Measurements from ENCODE around the gene COL5A3. TPM values are rescaled to one million over a fixed set of nuclear protein-coding genes. Genes with fewer than 3 reads are reported as not detected.

Gene COL5A3
- total and polyA plus RNA-seq, 2 of the 13 experiments (the other 11 are each of a cell fraction or from before 2014, with no cell fraction given) = 0.02 TPM; not detected in 1

DNA sequence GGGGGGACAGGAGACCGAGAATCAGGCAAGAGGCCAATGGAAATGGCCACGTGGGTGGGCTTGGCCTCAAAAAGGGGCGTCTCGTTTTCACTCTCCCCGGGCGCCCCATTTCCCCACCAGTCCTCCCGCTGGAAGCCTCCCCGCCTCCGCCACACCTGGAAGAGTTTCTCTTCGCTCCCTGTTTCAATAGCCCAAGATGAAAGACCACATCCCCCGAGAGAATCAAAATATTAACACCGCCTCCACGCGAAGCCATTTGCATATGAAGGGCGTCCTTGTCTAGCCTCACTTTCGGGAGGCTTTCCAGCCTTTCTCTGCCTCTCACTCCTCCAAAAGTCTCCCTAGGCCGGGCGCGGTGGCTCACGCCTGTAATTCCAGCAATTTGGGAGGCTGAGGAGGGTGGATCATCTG is 73.3 kb downstream of the COL5A3 start:
- POLR2A ChIA-PET = no interaction called here
- intact Hi-C loops (cut with micrococcal nuclease; ENCODE audit: unreplicated experiment) (no loop called here), in situ Hi-C loops (cut with HindIII; ENCODE audit: extremely low pct_ligation_motif_present, low pct_unique_long_range_greater_than_20kb) (loop anchor here (5.0 to 10.0 kb wide), 3 partner anchors 90 to 458 kb away; partner anchors contain the start of gene S1PR2)
- no peaks in the 10 kb centered on the region for H3K9me3 ChIP-seq (ENCODE audit: low read length)
- peaks cover 7% of the 10 kb centered on the region for H3K4me1 ChIP-seq (ENCODE audit: insufficient read depth, low read length)
- no peak for ATAC-seq
- no peak for DNase-seq (ENCODE audit: low spot score)
- no peak overlapping the region for H3K4me2 ChIP-seq (ENCODE audit: low read depth, low read length)
- H3K4me3 ChIP-seq (replicated peaks in 1 of 3; ENCODE audit: insufficient read depth in 1 of 3, low read depth in 2 of 3, low read length in 3 of 3) = no peak overlapping the region
- no peak for FAIRE-seq
- no peak overlapping the region for H3K9ac ChIP-seq (ENCODE audit: insufficient read depth, low read depth, low read length)
- H3K27ac ChIP-seq (ENCODE audit: extremely low read length, insufficient read depth, low read length) = no peak overlapping the region
- no peak overlapping the region for H2AFZ ChIP-seq (ENCODE audit: low read length)
- CTCF ChIA-PET (ENCODE audit: low intra/inter-chr PET ratio, low total read pairs) = no interaction called here
- no peaks in the 10 kb centered on the region for H3K36me3 ChIP-seq (replicated peaks in 1 of 2; ENCODE audit: control insufficient read depth in 1 of 2, insufficient read depth in 2 of 2, low read length in 2 of 2)
- no peaks in the 10 kb centered on the region for H3K79me2 ChIP-seq (ENCODE audit: insufficient read depth, low read length)
- BruUV-seq (replicated peaks) = no TSS peak
- H4K20me1 ChIP-seq (ENCODE audit: insufficient read depth, low read length) = no peaks in the 10 kb centered on the region
- no peak for TF ChIP-seq ZNF639 (CRISPR knock-in tag; conservative IDR thresholded peaks at IDR 0.05)
- no peak for TF ChIP-seq JUND (CRISPR knock-in tag; IDR thresholded peaks at IDR 0.05)
- no peak for TF ChIP-seq ZNF512B (CRISPR knock-in tag; IDR thresholded peaks at IDR 0.05; ENCODE audit: borderline replicate concordance)
- TF ChIP-seq ADNP (CRISPR knock-in tag; IDR thresholded peaks at IDR 0.05) = no peak
- no peak for TF ChIP-seq SCMH1 (CRISPR knock-in tag; IDR thresholded peaks at IDR 0.05; ENCODE audit: borderline replicate concordance)
- no peak for TF ChIP-seq ZNF619 (CRISPR knock-in tag; IDR thresholded peaks at IDR 0.05)
- no peak for TF ChIP-seq ZNF251 (CRISPR knock-in tag; IDR thresholded peaks at IDR 0.05)
- TF ChIP-seq CHD4 (IDR thresholded peaks at IDR 0.05; ENCODE audit: borderline replicate concordance, low read length) = no peak
- no peak for TF ChIP-seq MZF1 (CRISPR knock-in tag; IDR thresholded peaks at IDR 0.05; ENCODE audit: borderline replicate concordance)
- TF ChIP-seq, protein P1, sequence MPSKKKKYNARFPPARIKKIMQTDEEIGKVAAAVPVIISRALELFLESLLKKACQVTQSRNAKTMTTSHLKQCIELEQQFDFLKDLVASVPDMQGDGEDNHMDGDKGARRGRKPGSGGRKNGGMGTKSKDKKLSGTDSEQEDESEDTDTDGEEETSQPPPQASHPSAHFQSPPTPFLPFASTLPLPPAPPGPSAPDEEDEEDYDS (CRISPR knock-in tag; IDR thresholded peaks at IDR 0.05) = no peak
- TF ChIP-seq ZNF773 (CRISPR knock-in tag; IDR thresholded peaks at IDR 0.05; ENCODE audit: borderline replicate concordance) = no peak
- TF ChIP-seq ZNF274 (CRISPR knock-in tag; IDR thresholded peaks at IDR 0.05) = no peak
- no peak for TF ChIP-seq CBFB (CRISPR knock-in tag; IDR thresholded peaks at IDR 0.05)
- TF ChIP-seq HMG20A (CRISPR knock-in tag; IDR thresholded peaks at IDR 0.05; ENCODE audit: borderline replicate concordance) = no peak
- TF ChIP-seq ZNF672 (CRISPR knock-in tag; IDR thresholded peaks at IDR 0.05) = no peak
- peaks cover 0 to 21% of the 10 kb centered on the region in 2 experiments; a peak in 3 of 5 replicates for H3K27me3 ChIP-seq (ENCODE audit: control insufficient read depth in 1 of 2, insufficient read depth in 2 of 2, low read length in 2 of 2)
- WGBS (ENCODE audit: low lambda C conversion rate) = 46% methylated on average over 20 of the region's 20 CpGs
